Brain microvascular endothelial cell (primary cell): ENCODE results near the gene H6PD.

Experiments used
- DNase-seq: peaks from one replicate; pipeline ENCODE4 v3.0.0-alpha.2; 2020
- H3K27ac ChIP-seq: fragments of 250-450 bp; sonication (Bioruptor Pico); 2 replicates; pipeline ENCODE4 v1.5.1; 2020; ENCODE audit warnings: mild to moderate bottlenecking, moderate library complexity
- H3K27me3 ChIP-seq: fragments of 250-450 bp; sonication (Bioruptor Pico); replicated peaks from 2 replicates; pipeline ENCODE4 v1.5.1; 2020; ENCODE audit warnings: mild to moderate bottlenecking
- H3K36me3 ChIP-seq: fragments of 250-450 bp; sonication (Bioruptor Pico); replicated peaks from 2 replicates; pipeline ENCODE4 v1.5.1; 2020; ENCODE audit warnings: mild to moderate bottlenecking
- H3K4me3 ChIP-seq: 2 replicates; pipeline ENCODE4 v1.5.1; 2011; ENCODE audit warnings: low read depth, mild to moderate bottlenecking, control low read depth, low read length, moderate library complexity
- in situ Hi-C: cut with HindIII; loops from 2 replicates; pipeline ENCODE4 v1.10.0; 2017; ENCODE audit warnings: low sequenced_read_pairs, low pct_ligation_motif_present
- TF ChIP-seq, protein P1 (sequence below): IDR thresholded peaks from 2 replicates; pipeline ENCODE4 v1.5.1; 2011; ENCODE audit warnings: low read depth, mild to moderate bottlenecking, moderate library complexity, low read length, control low read depth, inconsistent platforms; ENCODE audit errors: missing control alignments

Gene H6PD

DNA sequence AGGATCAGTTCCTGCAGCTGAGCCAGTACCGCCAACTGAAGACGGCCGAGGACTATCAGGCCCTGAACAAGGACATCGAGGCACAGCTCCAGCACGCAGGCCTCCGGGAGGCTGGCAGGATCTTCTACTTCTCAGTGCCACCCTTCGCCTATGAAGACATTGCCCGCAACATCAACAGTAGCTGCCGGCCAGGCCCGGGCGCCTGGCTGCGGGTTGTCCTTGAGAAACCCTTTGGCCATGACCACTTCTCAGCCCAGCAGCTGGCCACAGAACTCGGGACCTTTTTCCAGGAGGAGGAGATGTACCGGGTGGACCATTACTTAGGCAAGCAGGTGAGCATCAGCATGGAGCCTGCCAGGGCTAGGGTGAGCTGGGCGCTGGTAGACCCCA is 10.7 kb downstream of the H6PD start:
- in situ Hi-C loops: no loop called here
- TF ChIP-seq, protein P1, sequence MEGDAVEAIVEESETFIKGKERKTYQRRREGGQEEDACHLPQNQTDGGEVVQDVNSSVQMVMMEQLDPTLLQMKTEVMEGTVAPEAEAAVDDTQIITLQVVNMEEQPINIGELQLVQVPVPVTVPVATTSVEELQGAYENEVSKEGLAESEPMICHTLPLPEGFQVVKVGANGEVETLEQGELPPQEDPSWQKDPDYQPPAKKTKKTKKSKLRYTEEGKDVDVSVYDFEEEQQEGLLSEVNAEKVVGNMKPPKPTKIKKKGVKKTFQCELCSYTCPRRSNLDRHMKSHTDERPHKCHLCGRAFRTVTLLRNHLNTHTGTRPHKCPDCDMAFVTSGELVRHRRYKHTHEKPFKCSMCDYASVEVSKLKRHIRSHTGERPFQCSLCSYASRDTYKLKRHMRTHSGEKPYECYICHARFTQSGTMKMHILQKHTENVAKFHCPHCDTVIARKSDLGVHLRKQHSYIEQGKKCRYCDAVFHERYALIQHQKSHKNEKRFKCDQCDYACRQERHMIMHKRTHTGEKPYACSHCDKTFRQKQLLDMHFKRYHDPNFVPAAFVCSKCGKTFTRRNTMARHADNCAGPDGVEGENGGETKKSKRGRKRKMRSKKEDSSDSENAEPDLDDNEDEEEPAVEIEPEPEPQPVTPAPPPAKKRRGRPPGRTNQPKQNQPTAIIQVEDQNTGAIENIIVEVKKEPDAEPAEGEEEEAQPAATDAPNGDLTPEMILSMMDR: no peak
- Histone ChIP-seq H3K36me3 (peaks cover 3% of the 10 kb centered on the region), H3K27ac (no peak overlapping the region), H3K27me3 (no peaks in the 10 kb centered on the region), H3K4me3 (no peak overlapping the region)
- DNase-seq: no peak

- Histone ChIP-seq H3K36me3 (peaks cover 3% of the 10 kb centered on the region), H3K4me3 (no peak overlapping the region), H3K27ac (no peak overlapping the region), H3K27me3 (no peaks in the 10 kb centered on the region)
- in situ Hi-C loops: no loop called here
- no peak for DNase-seq
- TF ChIP-seq, protein P1: no peak
Observed at GRCh38 chr1:9245661-9246060, 11.1 kb downstream of the H6PD start.

DNA sequence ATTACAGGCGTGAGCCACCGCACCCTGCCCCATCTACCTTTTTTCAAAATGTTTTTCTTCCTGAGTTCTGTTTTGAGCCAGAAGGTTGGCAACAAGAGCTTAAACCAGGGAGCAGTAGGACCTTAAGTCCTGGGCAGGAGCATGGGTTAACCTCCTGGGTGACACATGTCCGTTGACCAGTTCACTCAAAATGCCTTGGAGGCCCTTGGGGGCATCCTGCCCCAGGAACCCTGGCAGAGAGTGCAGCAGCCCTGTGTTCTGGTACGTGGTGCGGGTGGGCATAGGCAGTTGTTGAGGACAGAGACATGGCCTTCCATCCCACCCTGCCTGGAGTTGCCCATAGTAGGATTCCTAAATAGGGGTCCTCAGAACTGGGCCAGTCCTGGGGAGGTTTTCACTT is 11.6 kb downstream of the H6PD start:
- TF ChIP-seq, protein P1: no peak
- no peaks in the 10 kb centered on the region for H3K27me3 ChIP-seq
- H3K27ac ChIP-seq: no peak overlapping the region
- in situ Hi-C loops: no loop called here
- H3K4me3 ChIP-seq: no peak overlapping the region
- peaks cover 3% of the 10 kb centered on the region for H3K36me3 ChIP-seq
- DNase-seq: no peak

GRCh38 chr1:9246841-9247785 is 12.5 kb downstream of the H6PD start:
- DNase-seq: no peak
- peaks cover 3% of the 10 kb centered on the region for H3K36me3 ChIP-seq
- H3K27me3 ChIP-seq: no peaks in the 10 kb centered on the region
- in situ Hi-C loops: no loop called here
- TF ChIP-seq, protein P1: no peak
- H3K4me3 ChIP-seq: no peak overlapping the region
- no peak overlapping the region for H3K27ac ChIP-seq

- in situ Hi-C loops: no loop called here
- TF ChIP-seq, protein P1: no peak
- H3K27ac ChIP-seq: no peak overlapping the region
- no peaks in the 10 kb centered on the region for H3K27me3 ChIP-seq
- peaks cover 3% of the 10 kb centered on the region for H3K36me3 ChIP-seq
- no peak for DNase-seq
- no peak overlapping the region for H3K4me3 ChIP-seq
Observed at GRCh38 chr1:9247894-9248293, 13.3 kb downstream of the H6PD start.
